IMR-90 (cell line): Measurements from ENCODE around the gene MAP3K9. TPM values are rescaled to one million over a fixed set of nuclear protein-coding genes. Genes with fewer than 3 reads are reported as not detected.

ENCODE experiments used
- ATAC-seq: fragments of 200-7000 bp; cut with Tn5 transposase; 2 replicates; pipeline ENCODE4 v1.9.1; 2020; ENCODE audit warnings: low read depth, mild to moderate bottlenecking, moderate library complexity
- BruUV-seq: library from RNA; stranded (reverse); fragments of 400-500 nt; replicated peaks from 2 replicates; lab custom pipeline; 2021; lab: Mats Ljungman, UMichigan
- CTCF ChIA-PET: fragments of 300-600 bp; formaldehyde crosslinking; extraction: SDS; loops from one replicate; lab custom pipeline; 2021; ENCODE audit warnings: antibody characterized with exemption; lab: Yijun Ruan, JAX
- POLR2A ChIA-PET: fragments of 300-600 bp; sonication (Branson Sonifier 250); formaldehyde crosslinking; loops from one replicate; lab custom pipeline; 2022; ENCODE audit warnings: antibody characterized with exemption; ENCODE audit not compliant: unreplicated experiment; lab: Charles Lee
- DNase-seq: peaks from one replicate; pipeline ENCODE4 v3.0.0; 2013
- H2AFZ ChIP-seq: replicated peaks from 2 replicates; pipeline ENCODE3; 2013; ENCODE audit warnings: low read length, mild to moderate bottlenecking; ENCODE audit not compliant: poor library complexity
- H2AK5ac ChIP-seq: 2 replicates; pipeline ENCODE4 v1.6.1; 2013; ENCODE audit warnings: low read depth, low read length, inconsistent platforms
- H2AK9ac ChIP-seq: replicated peaks from 2 replicates; pipeline ENCODE3; 2013; ENCODE audit warnings: mild to moderate bottlenecking, low read depth, low read length, moderate library complexity; ENCODE audit not compliant: poor library complexity
- H2BK120ac ChIP-seq: 2 replicates; pipeline ENCODE4 v1.6.1; 2013; ENCODE audit warnings: low read depth, low read length, inconsistent platforms
- H2BK15ac ChIP-seq: 3 replicates; pipeline ENCODE4 v1.6.1; 2013; ENCODE audit warnings: low read depth, low read length, inconsistent platforms
- H2BK20ac ChIP-seq: 2 replicates; pipeline ENCODE4 v1.6.1; 2013; ENCODE audit warnings: low read depth, mild to moderate bottlenecking, inconsistent platforms, low read length, moderate library complexity
- H2BK5ac ChIP-seq: 2 replicates; pipeline ENCODE4 v1.6.1; 2013; ENCODE audit warnings: mild to moderate bottlenecking, low read depth, low read length, inconsistent platforms; ENCODE audit not compliant: poor library complexity, severe bottlenecking
- H3K14ac ChIP-seq: replicated peaks from 2 replicates; pipeline ENCODE4 v1.6.1; 2013; ENCODE audit warnings: low read depth, low read length, inconsistent platforms
- H3K18ac ChIP-seq: 2 replicates; pipeline ENCODE4 v1.6.1; 2013; ENCODE audit warnings: low read depth, low read length, control low read depth
- H3K23ac ChIP-seq: 2 replicates; pipeline ENCODE4 v1.6.1; 2013; ENCODE audit warnings: low read depth, low read length, inconsistent platforms
- H3K27ac ChIP-seq: 2 replicates; pipeline ENCODE4 v1.5.1; 2013; ENCODE audit warnings: mild to moderate bottlenecking, control low read depth, low read length; ENCODE audit not compliant: insufficient read depth
- H3K27me3 ChIP-seq: 2 replicates; pipeline ENCODE4 v1.6.1; 2013; ENCODE audit warnings: low read length; ENCODE audit not compliant: control insufficient read depth, insufficient read depth
- H3K36me3 ChIP-seq: 2 replicates; pipeline ENCODE4 v1.6.1; 2013; ENCODE audit warnings: low read length, mixed read lengths; ENCODE audit not compliant: control insufficient read depth, insufficient read depth
- H3K4ac ChIP-seq: 2 replicates; pipeline ENCODE4 v1.6.1; 2013; ENCODE audit warnings: low read depth, low read length, inconsistent platforms
- H3K4me1 ChIP-seq: 2 replicates; pipeline ENCODE4 v1.6.1; 2013; ENCODE audit warnings: low read length, mixed read lengths; ENCODE audit not compliant: control insufficient read depth, insufficient read depth
- H3K4me2 ChIP-seq: 2 replicates; pipeline ENCODE4 v1.6.1; 2013; ENCODE audit warnings: low read depth, mild to moderate bottlenecking, control low read depth, low read length, moderate library complexity
- H3K4me3 ChIP-seq: 2 replicates; pipeline ENCODE4 v1.5.1; 2013; ENCODE audit warnings: low read depth, mild to moderate bottlenecking, control low read depth, low read length, moderate library complexity; ENCODE audit not compliant: insufficient read depth
- H3K56ac ChIP-seq: 2 replicates; pipeline ENCODE4 v1.6.1; 2013; ENCODE audit warnings: low read length, inconsistent platforms; ENCODE audit not compliant: insufficient read depth; ENCODE audit errors: extremely low read depth
- H3K79me1 ChIP-seq, 2 experiments: 2 replicates each; pipeline ENCODE4 v1.6.1; 2013; ENCODE audit warnings: low read length in 2 of 2, inconsistent platforms in 1 of 2, low read depth in 1 of 2
- H3K9ac ChIP-seq: 2 replicates; pipeline ENCODE4 v1.6.1; 2013; ENCODE audit warnings: low read depth, low read length, control low read depth
- H3K9me1 ChIP-seq: 2 replicates; pipeline ENCODE4 v1.6.1; 2013; ENCODE audit warnings: low read length, inconsistent platforms; ENCODE audit not compliant: insufficient read depth
- H3K9me3 ChIP-seq: 2 replicates; pipeline ENCODE4 v1.6.1; 2013; ENCODE audit warnings: low read length; ENCODE audit not compliant: control insufficient read depth, insufficient read depth
- H4K20me1 ChIP-seq: 2 replicates; pipeline ENCODE4 v1.6.1; 2013; ENCODE audit warnings: low read length, inconsistent platforms; ENCODE audit not compliant: insufficient read depth
- H4K5ac ChIP-seq: 2 replicates; pipeline ENCODE4 v1.6.1; 2013; ENCODE audit warnings: mild to moderate bottlenecking, low read depth, low read length, control low read depth
- H4K8ac ChIP-seq, 2 experiments: 2 replicates each; pipeline ENCODE4 v1.6.1; 2013; ENCODE audit warnings: low read depth in 2 of 2, low read length in 2 of 2, control low read depth in 1 of 2, inconsistent platforms in 1 of 2
- H4K91ac ChIP-seq: 2 replicates; pipeline ENCODE4 v1.6.1; 2013; ENCODE audit warnings: low read depth, low read length, inconsistent platforms; ENCODE audit not compliant: insufficient read depth
- CEBPB ChIP-seq: IDR thresholded peaks from 2 replicates; pipeline ENCODE4 v1.6.1; 2012; ENCODE audit warnings: low read depth, low read length, improper control_type of control experiment
- CHD1 ChIP-seq: IDR thresholded peaks from 2 replicates; pipeline ENCODE4 v1.6.1; 2012; ENCODE audit warnings: low read depth, low read length, improper control_type of control experiment
- MXI1 ChIP-seq: IDR thresholded peaks from 2 replicates; pipeline ENCODE4 v1.6.1; 2012; ENCODE audit warnings: low read depth, mild to moderate bottlenecking, low read length, moderate library complexity, borderline replicate concordance
- RAD21 ChIP-seq: IDR thresholded peaks from 2 replicates; pipeline ENCODE4 v1.6.1; 2012; ENCODE audit warnings: low read length, improper control_type of control experiment
- RCOR1 ChIP-seq: IDR thresholded peaks from 2 replicates; pipeline ENCODE4 v1.6.1; 2012; ENCODE audit warnings: mild to moderate bottlenecking, low read length, improper control_type of control experiment; ENCODE audit not compliant: insufficient replicate concordance
- RFX5 ChIP-seq: IDR thresholded peaks from 2 replicates; pipeline ENCODE4 v1.8.0; 2012; ENCODE audit warnings: low read depth, mild to moderate bottlenecking, low read length, moderate library complexity
- dilution Hi-C: fragments of 300-500 bp; cut with HindIII; formaldehyde crosslinking; loops from one replicate; pipeline ENCODE4 v1.14.3; 2018; ENCODE audit warnings: low sequenced_read_pairs; ENCODE audit not compliant: unreplicated experiment
- in situ Hi-C: fragments of 300-500 bp; cut with MboI; formaldehyde crosslinking; loops from 3 replicates; pipeline ENCODE4 v1.14.3; 2019; ENCODE audit warnings: low sequenced_read_pairs, inconsistent platforms, mixed read lengths
- intact Hi-C: fragments of 100-400 bp; cut with micrococcal nuclease; formaldehyde crosslinking; loops from 2 replicates; pipeline ENCODE4 v1.10.0; 2022
- polyA plus RNA-seq, 3 experiments: library from polyadenylated mRNA; depleted of rRNA; stranded (reverse); fragments of >200 nt; gene quantifications; 2 replicates each; pipeline ENCODE4 v1.2.3, GENCODE V29; 2012; ENCODE audit warnings: low replicate concordance in 1 of 3
- total RNA-seq: library from RNA; depleted of rRNA; stranded (reverse); fragments of >200 nt; gene quantifications from 2 replicates; pipeline ENCODE4 v1.2.3, GENCODE V29; 2012

Gene MAP3K9
- total and polyA plus RNA-seq, 2 of the 4 experiments (the other 2 are of a cell fraction) = 0.17 to 0.18 TPM

DNA sequence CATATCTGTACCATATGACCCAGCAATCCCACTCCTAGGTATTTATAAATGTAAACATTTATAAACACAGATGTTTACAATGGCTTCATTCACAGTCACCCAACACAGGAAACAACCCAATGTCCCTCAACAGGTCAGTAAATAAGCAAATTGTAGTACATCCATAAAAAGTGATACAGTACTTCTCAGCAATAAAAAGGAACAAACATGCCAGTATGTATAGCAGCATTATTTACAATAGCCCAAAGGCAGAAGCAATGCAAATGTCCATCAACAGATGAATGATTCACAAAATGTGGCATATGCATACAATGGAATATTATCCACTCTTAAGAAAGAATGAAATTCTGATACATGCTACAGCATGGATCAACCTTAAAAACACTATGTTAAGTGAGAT lies 27.6 kb upstream of the MAP3K9 start:
- Histone ChIP-seq H3K14ac (no peak overlapping the region), H2AK9ac (no peak overlapping the region), H3K4me3 (no peak overlapping the region), H2BK5ac (no peak overlapping the region), H3K56ac (no peak overlapping the region), H4K91ac (no peak overlapping the region), H3K36me3 (no peaks in the 10 kb centered on the region), H3K9me1 (no peaks in the 10 kb centered on the region), H3K9me3 (no peaks in the 10 kb centered on the region), H2AFZ (no peak overlapping the region), H3K27ac (no peak overlapping the region), H3K4me2 (no peak overlapping the region), H4K20me1 (no peaks in the 10 kb centered on the region), H4K5ac (no peak overlapping the region), H3K9ac (no peak overlapping the region), H3K18ac (no peak overlapping the region), H2BK120ac (no peak overlapping the region), H3K79me1 (no peaks in the 10 kb centered on the region; a peak in 1 of 4 replicates), H3K4ac (no peak overlapping the region), H3K4me1 (no peaks in the 10 kb centered on the region), H4K8ac (no peak overlapping the region), H3K27me3 (0 out of 2 replicates have a peak, but pooled peaks cover 2% of the 10 kb centered on the region), H2BK15ac (no peak overlapping the region), H2AK5ac (no peak overlapping the region), H2BK20ac (no peak overlapping the region), H3K23ac (no peak overlapping the region)
- no TSS peak for BruUV-seq
- in situ Hi-C loops (no loop called here), dilution Hi-C loops (no loop called here), intact Hi-C loops (no loop called here)
- DNase-seq (no peak), ATAC-seq (no peak)
- ChIA-PET POLR2A (no interaction called here), CTCF (no interaction called here)
- no peak for TF ChIP-seq MXI1
- no peak for TF ChIP-seq CHD1
- no peak for TF ChIP-seq RFX5
- no peak for TF ChIP-seq RAD21
- no peak for TF ChIP-seq RCOR1
- TF ChIP-seq CEBPB = no peak
